Islet of Langerhans (tissue), 1 donor: ENCODE results near the gene EPB41.
"Not testable (repeated sequence)": the region's sequence is repeated elsewhere in the genome, so short reads cannot be mapped to it uniquely, and the experiment has no call there.

Source experiments
- FAIRE-seq: peaks from one replicate; lab custom pipeline; 2011; peaks lifted over from hg19 to GRCh38; lab: Jason Lieb, UNC

EPB41 gene

DNA sequence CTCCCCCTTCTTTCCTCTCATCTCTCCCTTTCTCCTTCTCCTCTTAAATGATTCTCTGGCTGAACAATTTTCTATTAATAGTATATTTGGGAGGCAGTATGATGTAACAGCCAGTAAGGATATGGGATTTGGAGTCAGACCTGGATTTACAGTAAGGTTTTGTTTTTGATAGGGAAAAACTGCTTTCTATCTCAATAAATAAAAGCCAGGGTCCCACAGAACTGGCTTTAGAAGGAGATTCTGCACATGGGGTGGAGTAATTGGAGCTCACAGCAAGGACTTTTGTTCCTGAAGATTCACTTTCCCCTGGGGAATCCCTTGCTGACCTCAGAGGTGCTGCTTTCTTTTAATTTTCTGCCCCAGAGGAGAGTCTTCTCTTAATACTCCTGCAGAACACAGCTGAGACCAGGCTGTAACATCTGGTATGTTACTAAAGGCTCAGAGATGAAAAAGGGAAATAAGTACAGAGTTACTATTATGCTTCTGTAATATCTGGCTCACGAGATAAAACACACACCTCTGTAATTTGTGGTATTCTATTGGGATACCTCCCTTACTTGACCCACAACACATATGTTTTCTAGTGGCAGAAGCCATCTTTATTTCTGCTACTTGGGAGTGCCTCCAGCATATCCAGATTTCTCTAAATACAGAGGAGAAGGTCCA lies 13.4 kb downstream of the EPB41 start:
- no peak for FAIRE-seq

DNA sequence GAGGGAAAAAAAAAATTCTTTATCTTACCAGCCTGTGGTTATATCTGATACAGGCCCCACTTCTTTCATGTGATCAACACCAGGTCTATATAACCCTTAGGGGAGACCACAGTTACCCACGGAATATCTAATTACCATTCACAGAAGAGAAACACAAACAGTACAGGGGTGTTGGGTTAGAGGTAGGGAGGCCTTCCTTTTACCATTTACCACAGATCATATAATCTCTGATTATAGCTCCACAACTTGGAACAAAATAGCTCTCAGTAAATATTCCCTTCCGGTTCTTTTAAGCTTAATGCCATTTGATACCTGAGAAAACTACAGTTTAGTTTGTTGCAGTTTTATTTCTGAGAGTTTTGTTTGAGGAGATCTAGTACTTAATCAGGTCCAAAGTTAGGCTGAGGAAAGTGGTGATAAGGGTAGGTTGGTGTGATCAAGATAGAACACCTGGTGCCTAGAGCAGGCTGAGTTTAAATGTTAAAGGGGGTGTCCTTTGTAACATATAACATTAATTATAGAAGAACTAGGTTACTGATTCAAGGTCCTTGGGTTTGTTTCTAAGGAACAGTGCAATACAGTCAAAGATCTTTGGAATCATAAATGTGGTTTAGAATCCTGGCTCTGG lies 14.1 kb downstream of the EPB41 start:
- FAIRE-seq = no peak

DNA sequence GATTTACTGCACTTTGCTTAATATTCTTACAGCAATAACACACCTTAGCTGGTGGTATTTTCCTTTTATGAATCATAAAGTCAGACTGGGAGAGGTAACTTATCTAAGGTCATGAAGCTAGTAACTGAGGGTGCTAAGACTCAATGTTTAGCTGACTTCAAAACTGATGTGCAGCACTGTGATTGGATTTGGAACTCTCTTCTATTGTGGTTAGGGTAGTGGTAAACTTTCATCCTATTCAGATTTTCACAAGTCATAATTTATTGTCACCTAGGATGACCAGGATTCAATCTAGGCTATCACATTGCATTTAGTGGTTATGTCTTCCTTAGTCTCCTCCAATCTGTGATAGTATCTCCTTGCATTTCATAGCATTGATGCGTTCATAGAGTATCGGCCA lies 18.9 kb downstream of the EPB41 start:
- no peak for FAIRE-seq

DNA sequence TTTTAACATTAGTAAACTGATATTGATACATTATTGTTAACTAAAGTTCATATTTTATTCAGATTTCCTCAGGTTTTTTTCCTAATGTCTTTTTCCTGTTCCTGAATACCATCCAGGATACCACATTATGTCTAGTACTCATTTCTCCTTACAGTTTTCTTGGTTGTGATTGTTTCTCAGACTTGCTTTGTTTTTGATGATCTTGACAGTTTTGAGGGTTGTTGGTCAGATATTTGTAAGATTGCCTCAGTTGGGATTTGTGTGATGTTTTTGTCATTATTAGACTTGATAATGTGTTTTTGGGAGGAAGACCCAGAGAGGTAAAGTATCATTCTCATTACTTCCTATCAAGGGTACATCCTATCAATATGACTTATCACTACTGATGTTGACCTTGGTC lies 19.5 kb downstream of the EPB41 start:
- no peak for FAIRE-seq

DNA sequence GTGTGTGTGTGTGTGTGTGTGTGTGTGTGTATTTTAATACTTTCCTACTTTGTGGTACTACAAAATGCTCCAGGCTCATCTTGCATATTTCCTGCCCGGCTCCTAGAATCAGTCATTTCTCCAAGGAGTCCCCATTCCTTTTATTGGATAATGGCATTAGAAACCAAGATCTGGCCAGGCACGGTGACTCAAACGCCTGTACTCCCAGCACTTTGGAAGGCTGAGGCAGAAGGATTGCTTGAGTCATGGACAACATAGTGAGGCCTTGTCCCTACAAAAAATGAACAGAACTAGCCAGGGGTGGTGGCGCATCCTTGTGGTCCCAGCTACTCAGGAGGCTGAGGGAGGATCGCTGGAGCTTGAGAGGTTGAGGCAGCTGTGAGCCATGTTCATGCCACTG lies 20.3 kb downstream of the EPB41 start:
- FAIRE-seq = no peak

DNA sequence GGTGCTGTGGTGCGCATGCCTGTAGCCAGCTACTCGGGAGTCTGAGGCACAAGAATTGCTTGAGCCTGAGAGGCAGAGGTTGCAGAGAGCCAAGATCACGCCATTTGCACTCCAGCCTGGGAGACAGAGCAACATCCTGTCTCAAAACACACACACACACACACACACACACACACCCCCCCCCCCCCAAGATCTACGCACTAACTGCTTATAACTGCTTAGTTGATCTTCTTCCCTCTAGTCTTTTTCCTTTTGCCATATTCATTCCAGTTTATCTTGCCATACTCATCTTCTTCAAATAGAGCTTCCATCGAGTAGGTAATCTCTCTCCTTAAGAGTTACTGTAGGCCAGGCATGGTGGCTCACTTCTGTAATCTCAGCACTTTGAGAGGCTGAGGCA lies 20.9 kb downstream of the EPB41 start:
- FAIRE-seq = no peak

DNA sequence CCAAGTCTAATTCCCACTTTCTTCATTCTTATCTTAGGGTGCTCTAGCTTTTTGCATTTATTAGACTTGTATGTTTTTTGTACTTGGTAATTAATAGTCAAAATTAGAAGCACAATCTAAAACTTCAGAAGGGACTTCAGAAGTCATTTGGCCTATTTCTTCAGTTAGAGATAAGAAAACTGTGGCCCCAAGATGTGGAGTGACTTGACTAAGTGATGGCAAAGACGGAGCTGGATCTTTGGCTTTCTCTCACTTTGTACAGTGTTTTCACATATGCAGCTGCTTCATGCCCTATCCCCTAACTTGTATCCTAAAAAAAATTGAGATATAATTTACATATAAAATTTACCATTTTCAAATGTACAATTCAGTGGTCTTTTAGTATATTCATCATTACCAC lies 21.7 kb downstream of the EPB41 start:
- FAIRE-seq = no peak

DNA sequence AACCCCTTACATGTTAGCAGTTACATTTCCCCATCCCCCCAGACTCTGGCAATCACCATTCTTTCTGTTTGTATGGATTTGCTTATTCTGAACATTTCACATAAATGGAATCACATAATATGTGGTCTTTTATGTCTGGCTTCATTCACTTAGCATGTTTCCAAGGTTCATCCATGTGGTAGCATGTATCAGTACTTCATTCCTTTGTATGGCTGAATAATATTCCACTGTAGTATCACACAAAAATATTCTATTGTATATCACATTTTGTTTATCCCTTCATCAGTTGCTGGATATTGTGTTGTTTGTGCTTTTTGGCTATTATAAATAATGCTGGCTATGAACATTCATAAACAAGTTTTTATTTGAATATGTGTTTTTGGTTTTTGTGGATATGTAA lies 22.2 kb downstream of the EPB41 start:
- no peak for FAIRE-seq

DNA sequence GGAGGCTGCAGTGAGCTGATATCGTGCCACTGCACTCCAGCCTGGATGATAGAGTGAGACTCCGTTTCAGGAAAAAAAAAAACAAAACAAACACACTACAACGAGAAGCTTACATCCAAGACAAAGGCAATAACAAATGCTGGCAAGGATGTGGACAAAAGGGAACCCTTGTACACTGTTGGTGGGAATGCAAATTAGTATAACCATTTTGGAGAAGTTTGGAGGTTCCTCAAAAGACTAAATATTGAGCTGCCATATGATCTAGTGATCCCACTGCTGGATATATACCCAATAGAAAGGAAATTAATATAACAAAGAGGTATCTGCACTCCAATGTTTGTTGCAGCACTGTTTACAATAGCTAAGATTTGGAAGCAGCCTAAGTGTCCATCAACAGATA lies 29.2 kb downstream of the EPB41 start:
- not testable (repeated sequence) for FAIRE-seq

DNA sequence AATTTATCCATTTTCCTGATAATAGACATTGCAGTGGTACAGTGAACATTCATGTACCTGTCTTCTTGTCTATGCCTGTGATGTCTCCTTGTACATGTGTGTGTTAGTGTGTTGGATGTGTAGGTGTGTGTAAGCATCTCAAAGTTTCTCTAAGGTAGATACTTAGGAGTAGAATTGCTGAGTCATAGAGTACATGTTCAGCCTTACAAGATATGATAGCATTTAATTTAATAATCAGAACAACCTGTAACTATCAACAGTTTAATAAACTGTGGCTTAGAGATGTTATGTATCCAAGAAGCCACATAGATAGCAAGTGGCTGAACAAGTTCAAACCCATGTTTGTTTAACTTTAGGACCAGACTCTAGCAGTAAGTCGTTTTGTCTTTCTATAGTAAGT lies 35.6 kb downstream of the EPB41 start:
- no peak for FAIRE-seq

DNA sequence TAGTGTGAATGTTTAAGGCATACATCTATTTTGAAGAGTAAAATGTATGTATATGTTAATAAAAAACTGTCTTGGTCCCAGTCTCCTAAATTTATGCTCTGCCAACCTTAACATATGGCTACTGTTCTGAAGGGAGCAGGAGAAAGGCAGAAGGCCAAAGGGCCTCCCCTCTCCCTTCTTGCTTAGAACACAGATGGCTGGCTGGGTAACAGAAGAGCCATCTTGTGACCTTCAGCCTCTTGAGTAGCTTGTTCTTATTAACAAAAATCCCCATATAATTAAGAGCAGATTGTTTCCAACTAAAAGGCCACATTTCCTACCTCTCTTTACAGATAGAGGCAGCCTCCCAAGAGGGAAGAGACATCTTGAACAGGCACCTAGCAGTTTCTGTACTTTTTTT lies 36.1 kb downstream of the EPB41 start:
- FAIRE-seq = no peak

DNA sequence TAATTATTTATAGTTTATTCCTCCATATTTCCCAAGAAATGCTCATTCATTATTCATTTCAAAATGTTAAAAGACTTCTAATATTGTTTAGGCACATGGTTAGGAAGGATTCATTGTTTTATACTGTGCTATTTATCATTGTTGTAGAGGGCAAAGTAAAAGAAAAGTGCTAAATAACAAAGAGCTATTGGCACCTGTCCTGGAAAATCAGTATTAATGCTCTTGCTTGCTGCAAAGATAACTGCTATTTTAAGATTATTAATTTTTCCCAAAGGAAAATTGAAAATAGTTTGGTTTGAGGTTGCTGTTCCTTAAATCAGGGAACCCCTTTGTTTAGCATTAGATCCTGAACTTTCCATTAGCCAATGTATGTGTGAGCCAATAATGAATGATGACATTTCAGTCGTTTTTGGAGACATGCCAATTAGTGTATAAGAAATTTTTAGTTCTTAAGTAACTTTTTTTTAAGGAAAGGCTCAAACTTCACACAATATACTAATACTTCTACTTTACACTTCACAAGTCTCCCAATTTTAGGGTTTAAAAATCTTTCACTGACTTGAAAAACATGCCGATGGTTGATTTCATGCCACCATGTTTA lies 39.9 kb downstream of the EPB41 start:
- FAIRE-seq = peak; percentile 5

DNA sequence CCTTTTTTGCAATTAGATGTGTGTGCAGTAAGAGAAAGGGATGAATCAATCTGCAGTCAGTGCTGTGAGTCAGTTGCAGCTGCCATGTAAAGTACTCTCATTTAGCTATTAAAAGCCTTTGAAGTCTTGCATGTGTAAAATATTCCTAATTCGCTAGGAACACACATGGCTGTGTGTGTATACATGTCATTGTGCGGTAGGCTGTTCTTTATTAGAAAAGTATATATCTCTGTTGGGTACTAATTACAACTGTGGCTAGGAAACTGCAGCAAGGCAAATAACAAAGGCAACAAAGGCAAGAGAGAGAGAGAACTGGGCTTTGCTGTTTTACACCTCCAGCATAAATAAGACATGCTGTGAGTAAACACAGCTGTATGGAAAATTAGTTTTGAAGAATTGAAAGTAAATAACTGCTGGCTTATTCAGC lies 41.7 kb downstream of the EPB41 start:
- no peak for FAIRE-seq

DNA sequence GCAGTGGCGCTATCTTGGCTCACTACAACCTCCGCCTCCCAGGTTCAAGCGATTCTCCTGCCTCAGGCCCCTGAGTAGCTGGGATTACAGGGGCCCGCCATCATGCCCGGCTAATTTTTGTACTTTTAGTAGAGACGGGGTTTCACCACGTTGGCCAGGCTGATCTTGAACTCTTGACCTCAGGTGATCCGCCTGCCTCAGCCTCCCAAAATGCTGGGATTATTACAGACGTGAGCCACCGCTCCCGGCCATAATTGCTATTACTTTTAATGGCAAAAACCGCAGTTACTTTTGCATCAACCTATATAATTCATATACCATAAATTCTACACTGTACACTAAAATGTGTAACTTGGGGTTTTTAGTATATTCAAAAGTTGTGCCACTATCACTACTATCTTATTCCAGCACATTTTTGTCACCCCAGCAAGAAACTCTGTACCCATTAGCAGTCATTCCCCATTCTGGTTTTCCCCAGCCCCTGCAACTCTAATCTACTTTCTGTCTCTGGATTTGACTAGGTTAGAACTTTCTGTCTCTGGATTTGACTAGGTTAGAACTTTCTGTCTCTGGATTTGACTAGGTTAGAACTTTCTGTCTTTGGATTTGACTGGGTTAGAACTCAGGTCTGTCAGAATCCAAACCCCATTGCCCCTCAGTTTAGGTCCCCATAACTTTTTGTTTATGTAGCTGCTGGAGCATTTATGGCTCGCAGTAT lies 47.9 kb downstream of the EPB41 start:
- FAIRE-seq = not testable (repeated sequence)

DNA sequence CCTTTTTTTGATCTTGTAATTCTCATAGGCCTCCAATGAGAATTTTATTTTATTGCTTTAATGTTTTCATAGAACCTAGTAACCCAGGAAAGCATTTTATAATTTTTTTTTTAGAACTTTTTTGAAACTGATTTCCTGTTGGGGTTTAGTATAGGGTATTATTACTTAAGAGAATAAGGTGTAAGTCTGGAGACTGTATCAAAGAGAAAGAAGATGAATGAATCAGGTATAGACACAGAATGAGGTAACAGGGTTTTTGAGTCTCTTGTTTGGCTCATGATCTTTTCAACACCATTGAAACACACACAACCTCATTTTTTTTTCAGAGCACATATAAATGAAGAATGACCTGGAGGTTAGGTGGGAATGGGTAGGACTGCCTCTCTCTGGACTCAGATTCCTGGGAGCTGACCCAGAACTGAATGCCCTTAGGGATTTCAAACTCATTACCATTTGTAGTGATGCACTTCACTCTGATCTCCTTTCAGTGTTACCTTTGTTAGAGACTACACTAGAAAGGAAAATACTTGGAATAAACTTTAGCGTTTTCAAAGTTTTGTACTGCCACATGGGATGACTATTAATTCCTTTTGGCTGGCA lies 51.0 kb downstream of the EPB41 start:
- FAIRE-seq = no peak

DNA sequence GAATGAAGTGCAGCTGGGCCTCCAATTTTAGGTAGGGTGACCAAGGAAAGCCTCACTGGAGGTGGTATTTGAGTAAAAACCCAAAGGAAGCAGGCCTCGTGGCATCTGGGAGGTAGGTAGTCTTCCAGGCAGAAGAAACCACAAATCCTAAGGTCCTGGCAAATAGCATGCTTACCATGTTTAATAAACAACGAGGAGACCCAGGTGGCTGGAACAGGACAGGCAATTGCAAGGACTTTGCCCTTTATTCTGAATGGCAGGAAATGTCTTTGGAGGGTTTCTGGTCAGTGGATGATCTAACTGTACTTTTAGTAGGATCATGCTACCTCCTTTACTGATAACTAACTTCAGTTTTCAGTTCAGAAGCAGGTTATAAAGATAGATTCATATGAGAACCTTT lies 52.2 kb downstream of the EPB41 start:
- FAIRE-seq = no peak

DNA sequence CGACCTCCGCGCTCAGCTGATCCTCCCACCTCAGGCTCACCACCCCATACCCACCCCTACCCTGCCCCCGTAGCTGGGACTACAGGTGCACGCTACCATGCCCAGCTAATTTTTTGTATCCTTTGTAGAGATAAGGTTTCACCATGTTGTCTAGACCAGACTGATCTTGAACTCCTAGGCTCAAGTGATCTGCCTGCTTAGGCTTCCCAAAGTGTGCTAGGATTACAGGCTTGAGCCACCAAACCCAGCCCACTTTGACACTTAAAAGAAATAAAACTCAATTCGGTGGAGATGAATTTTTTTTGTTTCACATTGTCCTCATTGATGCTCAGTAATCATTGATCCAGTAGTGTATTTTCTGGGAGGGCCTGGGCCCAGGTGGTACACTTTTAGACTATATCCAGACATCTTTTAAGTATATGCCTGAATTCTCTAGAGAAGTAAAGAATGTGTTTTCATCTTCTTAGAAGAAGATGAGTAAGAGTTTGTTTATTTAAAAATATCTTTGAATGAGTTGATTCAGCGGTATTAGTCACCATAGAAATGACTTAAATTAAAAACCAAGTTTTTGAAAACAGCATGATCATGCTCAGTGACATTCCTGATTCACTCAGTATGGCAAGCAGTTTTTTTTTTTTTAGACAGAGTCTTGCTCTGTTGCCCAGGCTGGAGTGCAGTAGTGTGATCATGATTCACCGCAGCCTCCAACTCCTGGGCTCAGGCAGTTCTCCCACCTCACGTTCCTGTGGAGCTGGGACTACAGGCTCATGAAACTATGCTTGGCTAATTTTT lies 57.8 kb downstream of the EPB41 start:
- no peak for FAIRE-seq

DNA sequence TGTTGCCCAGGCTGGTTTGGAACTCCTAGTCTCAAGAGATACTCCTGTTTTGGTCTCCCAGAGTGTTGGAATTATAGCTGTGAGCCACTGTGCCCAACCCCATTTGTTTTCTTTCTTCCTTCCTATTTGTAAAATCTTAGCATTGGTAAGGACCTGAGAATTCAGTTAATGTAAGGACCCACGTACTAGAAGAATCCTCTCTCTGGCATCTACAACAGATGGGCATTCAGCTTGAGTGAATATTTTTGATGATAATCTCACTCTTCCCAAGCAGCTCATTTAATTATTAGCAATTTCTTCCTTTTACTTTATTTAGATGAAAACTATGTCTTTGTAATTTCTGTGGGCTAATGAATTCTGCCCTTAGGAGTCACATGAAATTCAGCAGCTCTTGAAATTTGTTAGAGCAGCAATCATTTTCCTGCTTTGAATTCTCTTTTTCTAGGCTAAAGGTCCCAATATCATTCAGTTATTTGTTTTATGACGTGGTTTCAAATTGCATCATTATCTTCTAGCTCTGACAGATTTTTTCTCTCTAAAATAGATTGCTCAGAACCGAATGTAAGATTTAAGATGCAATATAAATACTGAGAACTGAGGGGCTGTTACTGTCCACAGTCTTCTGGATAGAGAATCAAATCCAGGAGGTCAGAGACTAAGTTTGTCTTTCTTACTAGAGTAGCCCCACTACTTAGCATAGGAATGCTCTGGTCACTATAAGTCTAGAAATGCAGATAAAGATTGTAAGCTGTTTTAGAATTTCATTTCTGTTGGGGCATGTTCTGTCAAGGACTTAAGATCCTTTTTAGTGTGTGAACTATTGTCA lies 59.4 kb downstream of the EPB41 start:
- FAIRE-seq = peak; percentile 53

DNA sequence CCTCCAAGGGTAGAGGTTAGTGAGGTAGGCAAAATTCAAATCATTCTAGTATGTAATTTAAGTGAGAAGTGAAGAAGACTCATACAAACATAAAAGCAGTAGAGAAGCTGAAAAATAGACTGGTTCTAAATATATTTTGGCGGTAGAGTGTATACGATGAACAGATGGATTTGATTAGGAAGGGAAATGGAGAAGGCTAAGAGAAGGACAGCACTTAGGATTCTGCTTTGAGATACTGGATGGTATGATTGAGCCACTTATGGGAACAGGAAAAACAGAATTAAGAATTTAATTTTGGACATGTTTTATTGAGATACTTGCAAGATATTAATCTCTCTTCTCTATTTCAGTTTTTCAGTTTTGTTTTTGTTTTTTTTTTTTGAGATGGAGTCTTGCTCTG lies 60.1 kb downstream of the EPB41 start:
- no peak for FAIRE-seq

DNA sequence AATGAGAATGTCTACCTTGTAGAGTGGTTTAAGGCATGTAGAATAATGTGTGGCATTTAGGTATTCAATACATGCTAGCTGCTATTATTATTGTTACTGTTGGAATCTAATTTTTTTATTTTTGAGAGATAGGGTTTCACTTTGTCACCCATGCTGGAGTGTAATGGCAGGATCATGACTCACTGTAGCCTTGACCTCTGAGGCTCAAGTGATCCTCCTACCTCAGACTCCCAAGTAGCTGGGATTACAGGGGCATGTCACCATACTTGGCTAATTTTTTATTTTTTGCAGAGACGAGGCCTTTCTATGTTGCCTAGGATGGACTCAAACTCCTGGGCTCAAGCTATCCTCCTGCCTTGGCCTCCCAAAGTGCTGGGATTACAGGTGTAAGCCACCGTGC lies 61.9 kb downstream of the EPB41 start:
- FAIRE-seq = no peak

DNA sequence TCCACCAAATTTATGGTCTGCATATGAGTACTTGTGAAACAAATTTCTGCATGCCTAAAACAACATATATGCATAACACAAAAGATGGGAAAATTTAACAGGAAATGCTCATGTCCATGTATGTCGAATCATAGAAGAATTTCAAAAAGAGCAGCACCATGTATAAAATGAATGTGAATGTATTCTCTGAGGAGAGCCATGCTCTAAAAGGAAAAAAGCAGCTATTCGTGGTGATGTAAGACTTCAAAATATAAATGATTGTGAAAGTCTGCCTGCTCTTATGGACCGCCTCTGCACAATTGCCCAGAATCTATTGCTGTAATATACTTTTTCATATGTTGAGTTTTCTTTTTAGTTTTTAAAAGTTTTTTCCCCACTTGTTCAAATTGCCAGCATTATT lies 66.8 kb downstream of the EPB41 start:
- FAIRE-seq = no peak
